KMS-11 (cell line): ENCODE measurements around the gene GCNT2.

Experiments used
- H2AFZ ChIP-seq: fragments of 200-600 bp; sonication (generic); 2 replicates; pipeline ENCODE4 v1.6.1; 2016; ENCODE audit warnings: antibody characterized with exemption, mixed run types, low read depth
- H3K27ac ChIP-seq: fragments of 200-600 bp; sonication (generic); 2 replicates; pipeline ENCODE4 v1.6.1; 2016; ENCODE audit warnings: mild to moderate bottlenecking, mixed run types
- H3K27me3 ChIP-seq: fragments of 200-600 bp; sonication (generic); 2 replicates; pipeline ENCODE4 v1.6.1; 2017; ENCODE audit warnings: mild to moderate bottlenecking, low read depth, mixed run types, moderate library complexity; ENCODE audit not compliant: insufficient read depth
- H3K36me3 ChIP-seq: fragments of 200-600 bp; sonication (generic); 2 replicates; pipeline ENCODE4 v1.6.1; 2017; ENCODE audit warnings: mild to moderate bottlenecking, mixed run types; ENCODE audit not compliant: insufficient read depth
- H3K4me1 ChIP-seq: fragments of 200-600 bp; sonication (generic); 2 replicates; pipeline ENCODE4 v1.6.1; 2016; ENCODE audit warnings: mild to moderate bottlenecking, low read depth, mixed run types; ENCODE audit not compliant: poor library complexity, severe bottlenecking
- H3K4me2 ChIP-seq: fragments of 200-600 bp; sonication (generic); 2 replicates; pipeline ENCODE4 v1.7.0; 2016; ENCODE audit warnings: mild to moderate bottlenecking, mixed run types
- H3K4me3 ChIP-seq: fragments of 200-600 bp; sonication (generic); IDR thresholded peaks from 2 replicates; pipeline ENCODE4 v1.6.1; 2017; ENCODE audit warnings: low read depth, low read length, mixed read lengths; ENCODE audit not compliant: insufficient read depth
- H3K79me2 ChIP-seq: fragments of 200-600 bp; sonication (generic); 2 replicates; pipeline ENCODE4 v1.6.1; 2016; ENCODE audit warnings: low read depth, mixed run types; ENCODE audit not compliant: insufficient read depth
- H3K9ac ChIP-seq: fragments of 200-600 bp; sonication (generic); 2 replicates; pipeline ENCODE4 v1.6.1; 2016; ENCODE audit warnings: mild to moderate bottlenecking, mixed run types
- H4K20me1 ChIP-seq: fragments of 200-600 bp; sonication (generic); 2 replicates; pipeline ENCODE4 v1.6.1; 2016; ENCODE audit warnings: mild to moderate bottlenecking, mixed run types; ENCODE audit not compliant: insufficient read depth
- TF ChIP-seq, protein P1 (sequence below): fragments of 200-600 bp; sonication (generic); conservative IDR thresholded peaks from 2 replicates; pipeline ENCODE4 v1.6.1; 2017; ENCODE audit warnings: low read depth, mild to moderate bottlenecking, antibody characterized with exemption, low read length, moderate library complexity, mixed read lengths

The GCNT2 gene

DNA sequence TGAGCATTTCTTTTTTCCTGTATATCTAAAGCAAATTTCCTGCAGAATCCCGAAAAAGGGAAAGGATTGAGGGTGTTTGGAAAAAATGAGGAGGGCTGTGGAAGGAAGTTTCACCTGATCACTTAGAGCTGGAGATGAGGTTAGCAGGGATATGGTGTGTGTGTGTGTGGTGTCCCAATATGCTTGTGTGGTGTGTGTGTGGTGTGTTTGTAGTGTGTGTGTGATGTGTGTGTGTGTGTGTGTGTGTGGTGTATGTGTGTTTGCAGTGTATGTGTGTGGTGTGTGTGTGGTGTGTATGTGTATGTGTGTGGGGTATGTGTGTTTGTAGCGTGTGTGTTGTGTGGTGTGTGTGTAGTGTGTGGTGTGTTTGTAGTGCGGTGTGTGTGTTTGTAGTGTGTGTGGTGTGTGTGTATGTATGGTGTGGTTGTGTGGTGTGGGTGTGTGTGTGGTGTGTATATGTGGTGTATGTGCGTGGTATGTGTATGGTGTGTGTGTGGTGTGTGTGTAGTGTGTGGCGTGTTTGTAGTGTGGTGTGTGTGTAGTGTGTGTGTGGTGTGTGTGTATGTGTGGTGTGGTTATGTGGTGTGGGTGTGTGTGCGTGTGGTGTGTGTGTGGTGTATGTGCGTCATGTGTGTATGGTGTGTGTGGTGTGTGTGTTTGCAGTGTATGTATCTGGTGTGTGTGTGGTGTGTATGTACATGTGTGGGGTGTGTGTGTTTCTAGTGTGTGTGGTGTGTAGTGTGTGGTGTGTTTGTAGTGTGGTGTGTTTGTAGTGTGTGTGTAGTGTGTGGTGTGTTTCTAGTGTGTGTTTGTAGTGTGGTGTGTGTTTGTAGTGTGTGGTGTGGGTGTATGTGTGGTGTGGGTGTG is 67.6 kb downstream of the GCNT2 start:
- Histone ChIP-seq H3K4me1 (no peaks in the 10 kb centered on the region), H4K20me1 (no peaks in the 10 kb centered on the region), H3K36me3 (no peaks in the 10 kb centered on the region), H3K79me2 (no peaks in the 10 kb centered on the region), H3K27ac (no peak overlapping the region), H3K9ac (no peak overlapping the region), H3K4me2 (no peak overlapping the region), H3K27me3 (no peaks in the 10 kb centered on the region), H3K4me3 (no peak overlapping the region), H2AFZ (no peak overlapping the region)
- TF ChIP-seq, protein P1, sequence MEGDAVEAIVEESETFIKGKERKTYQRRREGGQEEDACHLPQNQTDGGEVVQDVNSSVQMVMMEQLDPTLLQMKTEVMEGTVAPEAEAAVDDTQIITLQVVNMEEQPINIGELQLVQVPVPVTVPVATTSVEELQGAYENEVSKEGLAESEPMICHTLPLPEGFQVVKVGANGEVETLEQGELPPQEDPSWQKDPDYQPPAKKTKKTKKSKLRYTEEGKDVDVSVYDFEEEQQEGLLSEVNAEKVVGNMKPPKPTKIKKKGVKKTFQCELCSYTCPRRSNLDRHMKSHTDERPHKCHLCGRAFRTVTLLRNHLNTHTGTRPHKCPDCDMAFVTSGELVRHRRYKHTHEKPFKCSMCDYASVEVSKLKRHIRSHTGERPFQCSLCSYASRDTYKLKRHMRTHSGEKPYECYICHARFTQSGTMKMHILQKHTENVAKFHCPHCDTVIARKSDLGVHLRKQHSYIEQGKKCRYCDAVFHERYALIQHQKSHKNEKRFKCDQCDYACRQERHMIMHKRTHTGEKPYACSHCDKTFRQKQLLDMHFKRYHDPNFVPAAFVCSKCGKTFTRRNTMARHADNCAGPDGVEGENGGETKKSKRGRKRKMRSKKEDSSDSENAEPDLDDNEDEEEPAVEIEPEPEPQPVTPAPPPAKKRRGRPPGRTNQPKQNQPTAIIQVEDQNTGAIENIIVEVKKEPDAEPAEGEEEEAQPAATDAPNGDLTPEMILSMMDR, result no peak

DNA sequence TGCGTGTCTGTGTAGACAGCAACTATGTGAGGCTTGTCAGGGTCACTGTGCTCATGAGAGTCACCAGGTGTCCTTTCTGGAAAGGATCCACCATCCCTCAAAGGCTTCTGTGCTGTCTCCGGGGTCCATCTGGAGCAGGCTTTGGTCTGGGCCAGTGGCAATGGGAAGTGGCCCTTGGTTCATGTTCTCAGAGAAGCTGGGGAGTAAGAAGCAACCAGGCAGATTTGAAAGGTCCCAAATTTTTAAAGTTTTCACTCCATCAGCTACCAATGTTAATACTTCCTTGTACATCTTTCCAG is 68.2 kb downstream of the GCNT2 start:
- H3K27ac ChIP-seq, result no peak overlapping the region
- H2AFZ ChIP-seq, result no peak overlapping the region
- no peaks in the 10 kb centered on the region for H3K79me2 ChIP-seq
- no peaks in the 10 kb centered on the region for H3K36me3 ChIP-seq
- H3K9ac ChIP-seq, result no peak overlapping the region
- no peak overlapping the region for H3K4me2 ChIP-seq
- TF ChIP-seq, protein P1, result no peak
- no peaks in the 10 kb centered on the region for H3K27me3 ChIP-seq
- H3K4me1 ChIP-seq, result no peaks in the 10 kb centered on the region
- H3K4me3 ChIP-seq, result no peak overlapping the region
- no peaks in the 10 kb centered on the region for H4K20me1 ChIP-seq

GRCh38 chr6:10589983-10590382 is 68.8 kb downstream of the GCNT2 start:
- Histone ChIP-seq H3K36me3 (no peaks in the 10 kb centered on the region), H3K79me2 (no peaks in the 10 kb centered on the region), H3K4me1 (no peaks in the 10 kb centered on the region), H3K27ac (no peak overlapping the region), H2AFZ (no peak overlapping the region), H3K4me3 (no peak overlapping the region), H3K4me2 (no peak overlapping the region), H3K9ac (no peak overlapping the region), H4K20me1 (no peaks in the 10 kb centered on the region), H3K27me3 (no peaks in the 10 kb centered on the region)
- TF ChIP-seq, protein P1, result no peak

- no peaks in the 10 kb centered on the region for H3K79me2 ChIP-seq
- H2AFZ ChIP-seq, result no peak overlapping the region
- H3K4me2 ChIP-seq, result no peak overlapping the region
- TF ChIP-seq, protein P1, result no peak
- H3K4me1 ChIP-seq, result no peaks in the 10 kb centered on the region
- no peak overlapping the region for H3K4me3 ChIP-seq
- no peak overlapping the region for H3K27ac ChIP-seq
- H3K27me3 ChIP-seq, result no peaks in the 10 kb centered on the region
- no peaks in the 10 kb centered on the region for H3K36me3 ChIP-seq
- H3K9ac ChIP-seq, result no peak overlapping the region
- H4K20me1 ChIP-seq, result no peaks in the 10 kb centered on the region
Measured at GRCh38 chr6:10591422-10592160, 70.4 kb downstream of the GCNT2 start.
